ENCODE results near the gene FBXO34.

DNA sequence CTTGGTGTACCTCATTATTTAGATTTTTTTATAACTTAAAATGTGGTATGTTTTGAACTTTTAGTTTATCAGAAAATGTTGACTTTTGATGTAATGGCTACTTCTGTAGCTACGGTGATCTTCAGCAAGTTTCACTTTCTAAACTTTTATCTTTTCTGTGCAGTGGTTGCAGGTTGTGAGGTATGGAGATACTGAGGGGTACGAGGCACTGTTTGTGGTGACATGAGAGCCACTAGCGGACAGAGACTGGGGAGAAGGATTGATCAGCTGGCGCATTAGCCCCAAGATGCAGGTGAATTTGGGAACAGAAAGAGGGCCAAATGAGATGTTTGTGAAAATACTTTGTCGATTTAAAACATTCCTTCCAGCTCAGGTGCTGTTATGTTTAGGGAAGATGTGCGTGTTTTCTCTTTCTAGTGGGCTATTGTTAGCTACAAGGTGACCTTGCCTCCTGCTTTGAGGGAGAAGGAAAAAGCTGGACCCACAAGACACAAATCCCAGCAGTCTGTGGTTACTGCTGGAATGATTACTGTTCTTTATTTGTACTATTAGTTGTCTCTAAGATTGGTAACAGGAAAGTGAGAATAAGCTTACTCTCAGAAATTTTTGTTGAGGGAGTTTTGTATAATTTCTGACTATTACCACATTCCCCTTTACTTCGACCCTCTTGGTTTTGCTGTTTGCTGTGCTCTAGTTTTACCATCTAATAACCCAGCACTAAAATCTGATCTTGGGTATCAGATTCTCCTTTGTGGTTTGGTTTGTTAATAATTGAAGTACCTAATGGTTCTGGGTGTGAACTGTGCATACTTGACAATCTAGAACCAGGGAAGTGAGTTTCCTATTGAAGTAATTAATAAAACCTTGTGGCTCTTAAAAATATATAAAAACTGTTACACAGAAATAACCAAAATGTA is 61.7 kb downstream of the FBXO34 start:
- TF ChIP-seq CTCF (IDR thresholded peaks at IDR 0.05), result no peak
- TF ChIP-seq EP300 (IDR thresholded peaks at IDR 0.05), result no peak
